Midbrain (tissue), 1 donor: Measurements from ENCODE around the gene GPR35.

Experiments
- DNase-seq: peaks from one replicate; lab custom pipeline; 2025; lab: John Stamatoyannopoulos, UW

GPR35 gene

DNA sequence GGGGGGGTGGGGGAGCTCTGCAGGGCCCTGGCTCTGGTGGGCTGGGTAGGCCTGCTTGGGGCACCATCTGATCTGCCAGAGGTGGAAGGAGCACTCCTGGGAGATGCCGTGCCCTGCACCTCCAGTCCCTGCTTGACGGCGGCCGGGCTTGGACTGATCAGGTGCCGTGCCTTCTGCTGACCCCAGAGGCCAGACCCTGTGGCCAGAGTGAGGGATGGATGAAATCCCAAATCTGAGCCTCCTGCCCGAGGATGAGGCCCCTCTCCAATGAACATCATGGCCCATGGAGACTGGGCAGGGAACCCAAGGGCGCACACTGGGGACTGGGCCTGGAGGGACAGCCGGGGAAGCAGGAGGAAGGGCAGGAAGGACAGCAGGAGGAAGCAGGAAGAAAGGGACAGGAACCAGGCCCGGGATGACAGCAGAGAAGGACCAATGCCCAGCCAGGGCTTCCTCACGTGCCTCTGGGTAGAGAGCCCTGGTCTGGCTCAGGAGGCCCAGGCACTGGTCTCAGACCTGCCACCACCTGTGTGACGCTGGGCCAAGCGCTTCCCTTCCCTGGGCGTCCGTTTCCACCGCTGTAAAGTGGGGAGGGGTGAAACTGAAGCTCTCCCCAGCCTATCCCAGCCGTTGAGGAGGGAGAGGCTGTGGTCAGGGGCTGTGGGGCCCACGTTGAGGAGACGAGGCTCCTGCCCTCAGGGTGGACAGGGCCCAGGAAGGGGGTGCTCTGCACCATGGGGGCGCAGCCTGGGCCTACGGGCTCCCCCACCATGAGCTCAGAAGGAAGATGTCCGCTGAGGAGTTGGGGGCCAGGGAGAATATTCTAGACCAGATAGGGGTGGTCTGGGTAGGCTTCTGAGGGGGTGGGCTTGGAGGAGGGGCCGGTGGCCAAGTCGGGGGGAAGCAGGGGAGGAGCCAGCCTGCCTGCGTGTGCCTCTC, 1.0 kb upstream of the GPR35 start:
- DNase-seq: no peak

DNA sequence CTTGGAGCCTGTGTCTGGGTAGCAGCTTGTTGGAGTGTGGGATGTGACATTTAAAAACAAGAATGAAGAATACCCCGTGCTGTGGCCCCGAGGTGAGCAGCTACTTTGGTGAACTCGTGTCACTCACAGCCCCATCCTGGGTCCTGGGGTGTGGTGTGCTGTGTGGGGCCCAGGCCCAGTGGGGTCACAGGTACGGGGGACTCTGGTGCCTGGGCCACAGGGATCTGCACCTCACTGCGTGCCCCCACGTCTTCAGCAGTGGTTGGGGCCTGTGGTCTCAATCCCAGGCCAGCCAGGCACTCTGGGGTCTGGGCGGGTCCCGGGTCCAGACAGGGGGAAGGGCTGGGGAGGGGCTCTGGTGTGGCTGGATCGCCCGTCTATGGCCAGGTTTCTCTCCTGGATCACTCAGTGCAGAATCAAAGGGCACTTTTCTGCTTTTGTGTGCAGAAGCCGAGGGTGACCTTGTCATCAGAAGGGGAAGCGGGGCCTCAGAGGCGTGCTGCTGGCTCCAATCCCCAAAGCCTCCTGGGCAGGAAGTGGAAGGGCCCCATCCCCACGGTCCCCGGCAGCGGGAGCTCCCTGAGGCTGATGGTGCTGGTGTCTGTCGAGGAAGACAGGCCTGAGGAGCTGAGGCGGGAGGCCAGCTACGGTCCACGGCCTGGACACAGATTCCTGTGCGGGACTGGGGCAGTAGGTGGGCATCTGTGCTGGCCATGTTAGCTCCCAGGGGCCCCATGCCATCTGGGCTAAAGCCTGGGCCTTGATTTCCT, 1.4 kb downstream of the GPR35 start:
- no peak for DNase-seq

DNA sequence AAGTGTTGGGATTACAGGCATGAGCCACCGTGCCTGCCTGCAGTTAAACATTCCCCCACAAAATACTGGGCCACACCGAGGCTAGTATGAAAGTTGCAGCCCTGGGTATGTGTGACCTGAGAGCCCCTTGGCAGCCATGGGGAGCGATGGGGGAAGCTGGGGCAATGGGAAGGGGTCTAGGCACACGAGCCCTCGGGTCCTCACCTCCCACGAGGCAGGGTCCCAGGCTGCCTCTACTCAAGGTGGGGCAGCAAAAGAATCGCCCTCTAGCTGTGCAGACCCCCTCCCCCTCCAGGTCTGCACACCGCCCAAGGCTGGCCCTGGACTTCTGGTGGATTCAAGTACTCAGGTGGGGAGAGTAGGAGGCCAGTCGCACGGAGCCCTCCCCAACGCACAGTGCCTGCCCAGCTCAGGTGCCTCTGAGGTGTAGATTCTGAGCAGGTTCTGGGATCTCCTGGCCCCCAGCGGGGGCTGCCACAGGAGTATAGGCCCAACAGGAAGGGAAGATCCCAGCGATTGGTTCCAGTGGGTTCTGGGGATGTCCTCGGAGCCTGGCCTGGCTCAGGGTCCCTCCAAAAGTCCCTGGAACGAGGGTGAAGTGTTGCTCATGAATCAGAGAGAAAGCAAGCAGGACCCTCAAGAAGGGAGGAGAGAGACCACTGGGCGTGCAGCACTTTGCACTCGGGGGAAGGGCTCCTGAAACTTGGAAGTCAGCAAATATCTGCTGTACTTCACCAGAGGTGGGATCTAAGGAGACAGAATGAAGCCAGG, 2.6 kb downstream of the GPR35 start:
- DNase-seq: no peak

DNA sequence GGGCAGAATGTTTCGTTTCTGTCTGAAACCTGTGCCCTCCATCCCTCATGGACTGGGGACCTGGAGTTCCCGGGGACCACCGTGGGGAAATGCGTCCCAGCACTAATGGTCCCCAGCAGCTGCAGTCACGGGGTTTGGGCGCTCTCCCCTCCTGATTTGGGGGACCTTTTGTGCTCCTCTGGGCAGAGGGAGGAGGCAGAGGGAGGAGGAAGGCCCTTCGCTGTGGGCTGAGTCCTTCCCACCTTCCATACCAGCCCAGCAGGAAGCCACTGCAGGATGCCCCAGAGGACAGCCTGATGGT, 3.2 kb downstream of the GPR35 start:
- DNase-seq: no peak

DNA sequence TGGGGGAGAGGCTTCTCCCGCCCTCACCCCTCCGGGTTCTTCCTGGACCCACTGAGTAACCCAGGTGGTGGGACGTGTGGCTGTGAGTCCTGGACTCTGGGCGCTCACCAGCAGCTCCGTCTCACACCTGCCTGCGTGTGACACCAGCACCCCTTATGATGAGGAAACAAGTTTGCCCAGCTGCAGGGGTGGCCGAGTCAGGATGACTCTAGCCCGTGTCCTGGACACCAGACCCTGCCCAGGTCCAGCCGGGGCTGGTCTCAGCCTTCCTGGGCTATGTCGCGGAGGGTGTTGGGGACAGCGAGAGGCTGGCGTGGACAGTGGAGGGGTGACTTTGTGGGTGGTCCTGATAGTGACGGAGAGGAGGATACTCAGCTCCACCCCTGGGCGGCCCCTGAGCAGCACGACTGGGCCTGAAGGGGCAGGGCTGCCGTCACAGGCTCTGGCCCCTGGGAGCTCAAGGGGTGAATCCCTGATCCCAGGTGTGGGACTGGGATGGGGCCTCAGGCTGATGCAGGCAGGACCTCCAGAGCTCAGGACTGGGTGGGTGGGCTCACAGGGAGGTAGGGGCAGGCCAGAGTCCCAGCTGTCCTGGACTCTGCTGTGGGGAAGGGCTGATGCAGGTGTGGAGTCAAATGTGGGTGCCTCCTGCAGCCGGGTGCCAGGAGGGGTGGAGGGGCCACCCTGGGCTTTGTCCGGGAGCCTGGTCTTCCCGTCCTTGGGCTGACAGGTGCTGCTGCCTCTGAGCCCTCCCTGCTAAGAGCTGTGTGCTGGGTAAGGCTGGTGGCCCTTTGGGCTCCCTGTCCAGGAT, 3.7 kb downstream of the GPR35 start:
- DNase-seq: no peak

DNA sequence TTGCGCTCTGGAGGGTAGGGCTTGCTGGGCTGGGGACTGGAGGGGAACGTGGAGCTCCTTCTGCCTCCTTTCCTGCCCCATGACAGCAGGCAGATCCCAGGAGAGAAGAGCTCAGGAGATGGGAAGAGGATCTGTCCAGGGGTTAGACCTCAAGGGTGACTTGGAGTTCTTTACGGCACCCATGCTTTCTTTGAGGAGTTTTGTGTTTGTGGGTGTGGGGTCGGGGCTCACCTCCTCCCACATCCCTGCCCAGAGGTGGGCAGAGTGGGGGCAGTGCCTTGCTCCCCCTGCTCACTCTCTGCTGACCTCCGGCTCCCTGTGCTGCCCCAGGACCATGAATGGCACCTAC, 4.3 kb downstream of the GPR35 start:
- DNase-seq: no peak

DNA sequence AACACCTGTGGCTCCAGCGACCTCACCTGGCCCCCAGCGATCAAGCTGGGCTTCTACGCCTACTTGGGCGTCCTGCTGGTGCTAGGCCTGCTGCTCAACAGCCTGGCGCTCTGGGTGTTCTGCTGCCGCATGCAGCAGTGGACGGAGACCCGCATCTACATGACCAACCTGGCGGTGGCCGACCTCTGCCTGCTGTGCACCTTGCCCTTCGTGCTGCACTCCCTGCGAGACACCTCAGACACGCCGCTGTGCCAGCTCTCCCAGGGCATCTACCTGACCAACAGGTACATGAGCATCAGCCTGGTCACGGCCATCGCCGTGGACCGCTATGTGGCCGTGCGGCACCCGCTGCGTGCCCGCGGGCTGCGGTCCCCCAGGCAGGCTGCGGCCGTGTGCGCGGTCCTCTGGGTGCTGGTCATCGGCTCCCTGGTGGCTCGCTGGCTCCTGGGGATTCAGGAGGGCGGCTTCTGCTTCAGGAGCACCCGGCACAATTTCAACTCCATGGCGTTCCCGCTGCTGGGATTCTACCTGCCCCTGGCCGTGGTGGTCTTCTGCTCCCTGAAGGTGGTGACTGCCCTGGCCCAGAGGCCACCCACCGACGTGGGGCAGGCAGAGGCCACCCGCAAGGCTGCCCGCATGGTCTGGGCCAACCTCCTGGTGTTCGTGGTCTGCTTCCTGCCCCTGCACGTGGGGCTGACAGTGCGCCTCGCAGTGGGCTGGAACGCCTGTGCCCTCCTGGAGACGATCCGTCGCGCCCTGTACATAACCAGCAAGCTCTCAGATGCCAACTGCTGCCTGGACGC, 4.9 kb downstream of the GPR35 start:
- no peak for DNase-seq

DNA sequence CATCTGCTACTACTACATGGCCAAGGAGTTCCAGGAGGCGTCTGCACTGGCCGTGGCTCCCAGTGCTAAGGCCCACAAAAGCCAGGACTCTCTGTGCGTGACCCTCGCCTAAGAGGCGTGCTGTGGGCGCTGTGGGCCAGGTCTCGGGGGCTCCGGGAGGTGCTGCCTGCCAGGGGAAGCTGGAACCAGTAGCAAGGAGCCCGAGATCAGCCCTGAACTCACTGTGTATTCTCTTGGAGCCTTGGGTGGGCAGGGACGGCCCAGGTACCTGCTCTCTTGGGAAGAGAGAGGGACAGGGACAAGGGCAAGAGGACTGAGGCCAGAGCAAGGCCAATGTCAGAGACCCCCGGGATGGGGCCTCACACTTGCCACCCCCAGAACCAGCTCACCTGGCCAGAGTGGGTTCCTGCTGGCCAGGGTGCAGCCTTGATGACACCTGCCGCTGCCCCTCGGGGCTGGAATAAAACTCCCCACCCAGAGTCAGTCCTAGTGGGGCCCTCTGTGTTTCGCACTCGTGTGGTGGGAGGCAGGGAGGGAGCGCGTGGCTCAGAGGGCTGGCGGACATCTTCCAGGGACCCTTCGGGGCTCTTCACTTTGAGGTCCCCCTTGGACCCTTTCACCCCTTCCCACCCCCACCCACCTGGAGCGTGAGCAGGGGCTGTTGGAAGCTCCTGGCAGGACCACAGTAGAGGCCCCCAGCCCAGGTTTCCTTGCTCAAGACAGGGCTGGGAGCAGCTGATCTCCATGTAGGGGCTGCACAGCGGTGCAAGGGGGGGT, 5.7 kb downstream of the GPR35 start:
- DNase-seq: no peak

DNA sequence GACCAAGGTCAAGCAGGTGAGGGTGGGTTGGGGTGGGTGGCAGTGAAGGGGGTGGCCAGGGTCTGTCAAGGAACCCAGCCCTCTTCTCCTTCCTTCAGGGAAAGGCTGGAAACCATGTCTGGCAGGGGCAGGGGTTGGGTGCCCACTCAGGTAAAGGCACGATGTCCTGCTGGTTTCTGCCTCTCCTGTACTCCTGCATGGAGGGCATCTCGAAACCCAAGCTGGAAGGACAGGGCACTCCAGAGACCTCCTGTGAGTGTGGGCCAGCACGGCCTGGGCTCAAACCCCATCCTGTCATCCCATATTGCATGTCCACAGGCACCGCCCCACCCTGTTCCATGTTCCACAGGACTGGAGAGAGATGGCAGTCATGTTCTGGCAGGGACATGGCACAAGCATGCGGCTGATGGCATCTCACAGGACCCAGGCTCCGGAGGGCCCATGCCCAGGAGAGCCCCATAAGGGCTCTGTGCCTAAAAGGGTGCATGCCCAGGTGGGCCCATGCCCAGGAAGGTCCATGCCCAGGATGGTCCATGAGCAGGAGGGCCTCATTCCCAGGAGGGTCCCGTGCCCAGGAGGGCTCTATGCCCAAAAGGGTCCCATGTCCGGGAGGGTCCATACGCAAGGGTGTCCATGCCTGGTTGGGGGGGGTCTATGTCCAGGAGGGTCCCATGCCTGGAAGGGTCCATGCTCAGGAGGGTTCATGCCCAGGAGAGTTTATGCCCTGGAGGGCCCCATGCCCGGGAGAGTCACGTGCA, 6.4 kb downstream of the GPR35 start:
- no peak for DNase-seq

DNA sequence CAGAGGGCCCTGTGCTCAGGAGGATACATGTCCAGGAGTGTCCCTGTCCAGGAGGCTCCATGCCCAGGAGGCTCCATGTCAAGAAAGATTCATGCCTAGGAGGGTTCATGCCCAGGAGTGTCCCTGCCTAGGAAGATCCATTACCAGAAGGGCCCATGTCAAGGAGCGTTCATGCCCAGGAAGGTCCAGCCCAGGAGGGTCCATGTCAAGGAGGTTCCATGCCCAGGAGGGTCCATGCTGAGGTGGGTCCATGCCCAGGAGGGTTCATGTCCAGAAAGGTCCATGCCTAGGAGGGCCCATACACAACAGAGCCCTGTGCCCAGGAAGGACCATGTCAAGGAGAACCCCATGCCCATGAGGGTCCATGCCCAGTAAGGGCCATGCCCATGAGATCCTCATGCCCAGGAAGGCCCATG, 7.0 kb downstream of the GPR35 start:
- no peak for DNase-seq

DNA sequence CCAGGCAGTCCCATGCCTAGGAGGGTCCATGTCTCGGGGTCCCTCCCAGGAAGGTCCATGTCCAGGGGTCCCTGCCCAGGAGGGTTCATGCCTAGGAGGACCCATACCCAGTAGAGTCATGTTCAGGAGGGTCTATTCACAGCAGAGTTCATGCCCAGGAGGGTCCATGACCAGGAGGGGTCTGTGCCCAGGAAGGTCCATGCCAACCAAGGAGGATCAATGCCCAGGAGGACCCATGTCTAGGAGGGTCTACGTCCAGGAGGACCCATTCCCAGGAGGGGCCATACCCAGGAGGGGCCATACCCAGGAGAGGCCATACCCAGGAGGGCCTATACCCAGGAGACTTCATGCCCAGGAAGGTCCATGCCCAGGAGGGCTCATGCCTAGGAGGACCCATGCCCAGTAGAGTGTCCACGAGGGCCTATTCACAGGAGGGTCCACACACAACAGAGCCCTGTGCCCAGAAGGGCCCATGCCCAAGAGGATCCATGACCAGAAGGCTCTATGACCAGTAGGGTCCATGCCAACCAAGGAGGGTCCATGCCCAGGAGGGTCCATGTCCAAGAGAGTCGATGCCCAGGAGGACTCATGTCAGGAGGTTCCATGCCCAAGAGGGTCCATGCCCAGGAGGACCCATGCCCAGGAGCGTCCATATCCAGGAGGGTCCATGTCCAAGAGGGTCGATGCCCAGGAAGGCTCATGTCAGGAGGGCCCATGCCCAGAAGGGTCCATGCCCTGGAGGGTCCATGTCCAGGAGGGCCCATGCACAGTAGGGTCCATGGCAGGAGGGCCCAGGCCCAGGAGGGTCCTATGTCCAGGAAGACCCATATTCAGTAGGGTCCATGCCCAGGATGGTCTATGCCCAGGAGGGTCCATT, 10.1 kb downstream of the GPR35 start:
- no peak for DNase-seq

DNA sequence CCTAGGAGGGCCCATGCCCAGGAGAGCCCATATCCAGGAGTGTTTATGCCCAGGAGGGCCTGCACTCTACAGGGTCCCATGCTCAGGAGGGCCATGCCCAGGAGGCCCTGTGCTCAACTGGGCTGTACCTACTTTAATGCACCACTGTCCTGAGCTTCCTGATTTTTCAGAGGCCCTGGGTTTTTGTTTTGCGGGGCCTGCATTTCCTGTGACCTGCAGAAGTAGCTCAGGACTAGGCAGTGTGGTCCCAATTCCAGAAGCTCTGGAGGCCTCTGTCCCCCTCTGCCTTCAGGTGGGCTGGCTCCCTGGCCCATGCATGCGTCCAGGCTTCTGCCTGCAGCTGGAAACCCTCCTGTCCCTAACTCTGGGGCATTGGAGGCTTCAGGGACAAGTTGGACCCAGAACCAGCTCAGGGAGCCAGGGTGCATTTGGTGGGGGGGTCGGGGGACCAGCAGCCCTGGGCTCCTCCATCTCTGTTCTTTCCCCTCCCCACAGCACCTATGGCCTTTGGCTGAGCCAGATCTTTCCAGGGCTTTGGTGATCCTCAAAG, 10.8 kb downstream of the GPR35 start:
- DNase-seq: no peak

DNA sequence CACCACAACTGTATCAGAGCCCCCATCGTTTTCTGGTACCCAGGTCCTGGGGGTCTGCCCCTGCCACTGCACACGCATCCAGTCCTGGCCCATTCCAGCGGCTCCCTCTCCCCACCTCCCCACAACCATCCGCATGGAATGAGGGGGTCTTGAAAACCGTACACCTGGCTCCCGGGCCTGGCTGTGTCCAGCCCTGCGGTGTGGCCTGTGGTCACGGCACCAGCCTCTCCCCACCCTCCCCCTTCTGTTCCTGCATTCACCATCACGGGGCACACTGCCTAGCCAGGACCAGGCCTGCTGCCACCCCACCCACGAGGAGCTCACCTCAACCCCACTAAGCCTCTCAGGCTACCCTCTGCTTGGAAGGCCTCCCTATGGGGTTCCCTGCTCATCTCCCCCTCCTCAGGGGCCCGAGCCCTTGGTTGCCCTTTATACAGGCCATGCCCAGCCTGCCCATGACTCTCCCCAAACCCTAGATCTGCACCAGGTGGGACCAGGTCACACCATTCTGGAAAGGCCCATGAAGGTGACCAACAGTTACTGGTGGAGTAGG, 11.4 kb downstream of the GPR35 start:
- DNase-seq: no peak

DNA sequence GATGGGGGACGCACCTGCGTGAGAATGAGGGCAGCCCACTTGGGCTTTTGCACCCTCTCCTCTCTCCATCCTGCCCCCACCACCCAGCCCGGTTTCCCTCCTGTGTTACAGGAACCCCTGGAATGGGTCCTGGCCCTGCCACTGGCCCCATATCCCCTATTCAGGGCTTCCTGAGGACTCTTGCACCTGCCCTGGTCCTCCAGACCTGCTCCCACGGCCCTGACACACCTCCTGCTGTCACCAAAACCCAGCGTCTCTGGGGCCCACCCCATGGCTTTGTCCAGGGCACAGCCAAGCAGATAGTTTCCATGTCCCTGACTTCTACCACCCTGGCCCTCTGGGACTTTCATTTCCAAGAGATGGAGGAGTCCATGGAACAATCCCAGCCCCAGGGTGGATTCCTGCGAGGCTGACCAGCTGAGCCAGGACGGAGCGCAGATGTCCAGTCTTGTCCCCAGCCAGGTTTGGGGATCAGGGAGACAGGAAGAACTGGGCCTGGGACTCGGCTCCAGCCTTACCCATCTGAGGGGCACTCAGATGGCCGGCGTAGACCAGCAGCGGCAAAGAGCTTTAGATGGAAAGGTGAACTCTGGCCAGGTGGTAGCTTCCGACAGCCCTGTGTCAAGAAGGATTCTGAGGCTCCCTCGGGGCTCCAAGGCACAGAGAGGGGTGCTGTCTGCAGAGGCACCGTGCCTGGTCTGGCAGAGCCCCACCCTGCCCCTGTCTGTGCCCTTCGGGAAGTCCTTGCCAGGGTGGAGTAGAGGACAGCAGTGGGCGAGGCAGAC, 12.0 kb downstream of the GPR35 start:
- DNase-seq: no peak

DNA sequence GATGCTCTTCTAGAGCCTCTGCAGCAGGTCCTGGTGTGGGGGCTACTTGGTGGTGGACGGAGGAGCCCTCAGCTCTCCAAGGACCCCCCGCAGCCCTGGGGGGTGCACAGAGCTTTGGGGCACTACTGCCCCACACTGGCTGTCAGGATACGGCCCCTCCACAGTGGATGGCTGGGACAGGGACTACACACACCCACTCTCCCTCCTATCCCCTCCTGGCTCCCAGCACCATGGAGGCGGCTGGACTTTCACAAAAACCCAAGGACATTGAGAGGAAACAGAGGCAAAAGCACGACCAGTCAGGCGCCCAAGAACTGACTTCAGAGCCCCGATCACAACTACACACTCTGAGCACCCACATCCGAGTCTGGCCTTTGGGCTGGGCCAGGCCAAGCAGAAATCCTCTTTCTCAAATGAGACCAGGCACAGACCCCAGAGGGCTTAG, 12.6 kb downstream of the GPR35 start:
- DNase-seq: no peak

DNA sequence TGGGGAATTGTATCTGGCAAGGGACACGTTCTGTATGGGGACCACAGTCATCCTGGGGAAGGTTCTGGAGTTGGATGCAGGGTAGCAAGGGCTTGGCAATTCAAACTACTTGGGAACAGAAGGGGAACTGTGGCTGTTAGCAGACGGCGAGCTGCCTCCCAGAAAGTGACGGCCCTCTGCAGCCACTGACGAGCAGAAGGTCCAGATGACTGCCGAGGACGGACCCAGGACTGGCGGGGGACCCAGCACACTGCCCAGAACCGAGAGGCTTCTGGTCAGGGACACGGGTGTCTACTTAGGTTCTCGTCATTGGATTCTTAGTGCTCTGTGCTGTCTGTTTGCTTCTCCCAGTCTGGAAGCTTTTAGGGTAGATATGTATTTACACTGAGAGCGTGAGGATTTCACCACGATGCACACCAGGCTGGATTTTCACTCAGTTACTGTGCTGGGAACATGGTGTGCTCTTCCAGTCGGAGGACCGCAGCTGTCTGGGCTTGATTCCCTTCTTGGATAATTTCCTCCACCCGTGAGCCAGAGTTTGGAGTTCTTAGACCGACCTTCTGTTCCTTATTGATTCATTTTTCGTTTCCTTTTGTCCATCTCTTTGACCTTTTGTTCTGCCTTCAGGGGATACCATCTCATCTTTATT, 13.4 kb downstream of the GPR35 start:
- no peak for DNase-seq
